HG03139 (cell line): Measurements from ENCODE around the gene DAB1.

Source experiments
- ATAC-seq: cut with Tn5 transposase; IDR thresholded peaks from one replicate; pipeline ENCODE4 v1.9.1; 2021; ENCODE audit not compliant: unreplicated experiment

The DAB1 gene

DNA sequence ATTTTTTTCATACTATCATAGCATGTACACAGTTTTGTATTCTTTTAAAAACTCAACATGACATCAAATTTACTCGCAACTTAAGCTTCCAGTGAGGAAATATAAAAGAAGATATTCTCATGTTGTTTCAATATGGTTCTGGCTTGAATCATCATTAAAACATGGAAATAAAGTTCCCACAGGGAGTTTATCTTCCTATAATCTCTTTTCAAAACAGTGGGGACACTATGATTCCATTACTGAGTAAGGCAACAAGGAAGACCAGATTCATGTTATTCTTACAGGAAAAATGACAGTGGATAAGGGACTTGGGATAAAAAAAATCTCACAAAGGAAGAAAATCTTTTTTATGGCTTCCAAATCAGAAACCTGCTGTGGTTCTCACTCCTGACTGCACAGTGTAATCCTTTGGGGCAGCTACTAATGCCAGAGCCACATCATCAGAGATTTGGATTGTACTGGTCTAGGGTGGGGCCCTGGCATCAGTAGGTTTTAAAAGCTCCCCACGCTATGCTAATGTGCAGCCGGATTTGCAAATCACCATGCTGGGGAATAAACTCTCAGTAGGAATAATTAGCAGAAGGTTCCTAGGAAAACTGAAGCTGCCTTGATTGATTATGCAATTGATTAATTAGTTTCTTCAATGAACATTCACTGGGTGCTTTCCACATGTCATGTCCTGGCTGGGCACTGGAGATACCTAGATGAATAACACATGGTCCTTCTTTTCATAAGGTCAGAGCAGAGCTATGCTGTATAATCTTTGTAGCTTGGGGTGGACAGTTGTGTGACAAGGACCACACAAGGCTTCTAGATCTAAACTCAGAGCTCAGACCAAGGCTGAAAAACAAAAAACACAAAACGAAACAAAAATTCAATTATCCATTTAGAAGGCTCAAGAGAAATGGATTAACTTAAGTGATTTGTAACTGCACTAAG, 386.9 kb downstream of the DAB1 start:
- ATAC-seq, result no peak

DNA sequence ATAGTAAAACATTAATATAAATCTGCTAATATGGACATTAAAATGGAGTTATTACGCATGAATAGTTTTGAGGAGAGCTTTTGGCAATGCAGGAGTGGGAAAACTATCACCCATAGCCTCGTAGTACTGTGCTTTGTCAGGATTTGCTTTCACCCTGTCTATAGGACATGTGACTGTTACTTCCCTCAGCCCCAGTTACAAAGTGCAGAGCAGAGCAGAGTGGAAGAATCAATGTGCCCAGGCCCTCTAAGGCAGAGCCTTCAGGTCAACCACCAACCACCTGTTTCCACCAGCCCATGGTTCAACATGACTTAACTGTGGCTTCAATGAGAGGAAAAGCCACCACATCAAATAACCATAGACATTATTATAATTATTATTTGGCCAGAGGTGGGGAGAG, 389.1 kb downstream of the DAB1 start:
- no peak for ATAC-seq

GRCh38 chr1:57033222-57034001, 390.4 kb downstream of the DAB1 start:
- no peak for ATAC-seq

DNA sequence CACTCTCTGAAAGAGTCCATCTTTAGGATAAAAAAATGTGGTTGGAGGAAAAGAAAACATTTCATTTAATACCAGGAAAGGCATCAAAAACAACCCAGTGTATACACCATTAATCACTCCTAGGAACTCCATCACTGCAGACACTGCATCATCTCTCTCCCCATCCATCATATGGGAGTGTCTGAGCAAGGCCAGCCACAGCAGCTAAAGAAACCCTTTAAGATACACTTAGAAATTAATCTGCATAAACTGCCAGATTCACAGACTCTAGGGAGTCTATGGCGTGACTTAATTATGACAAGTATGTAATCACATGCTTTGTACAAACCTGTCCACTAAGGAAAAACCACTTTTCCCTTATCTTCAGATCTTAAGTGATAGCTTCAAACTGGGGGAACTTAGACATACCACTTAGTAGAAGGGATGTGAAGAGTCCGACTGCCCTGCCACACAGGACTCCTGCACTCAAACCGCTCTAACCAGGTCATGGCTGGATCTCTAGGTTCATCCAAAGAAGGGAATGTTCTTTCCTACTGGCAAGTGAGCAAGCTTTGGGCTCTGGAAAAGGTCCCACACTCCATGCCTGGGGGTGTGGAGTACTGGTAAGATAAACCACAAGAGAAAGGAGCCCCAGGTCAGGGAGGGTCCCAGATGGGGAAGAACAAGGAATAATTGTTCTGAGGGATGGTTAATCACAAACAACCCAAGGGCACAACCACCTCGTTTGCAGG, 397.1 kb downstream of the DAB1 start:
- ATAC-seq, result no peak

DNA sequence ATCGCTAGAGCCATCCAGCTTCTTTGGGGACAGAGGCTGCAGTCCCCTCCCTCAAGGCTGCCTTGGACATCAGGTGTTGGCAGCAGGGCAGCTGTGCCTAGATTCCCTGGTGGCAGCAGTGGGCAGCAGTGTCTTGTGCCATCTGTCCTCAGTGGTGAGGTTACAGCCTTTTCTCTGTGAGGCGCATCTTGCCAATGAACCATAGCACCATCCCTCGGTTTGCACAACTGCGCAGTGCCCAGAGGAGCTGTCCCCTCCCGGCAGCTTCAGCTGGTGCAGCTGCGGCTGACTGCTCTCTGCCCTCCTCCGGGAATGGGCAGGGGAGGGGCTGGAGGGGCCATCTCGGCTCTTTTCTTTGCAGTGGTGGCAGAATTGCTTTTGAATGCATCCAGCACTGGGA, 399.0 kb downstream of the DAB1 start:
- no peak for ATAC-seq

- ATAC-seq, result no peak
Observed at GRCh38 chr1:57024428-57024827, 399.4 kb downstream of the DAB1 start.

DNA sequence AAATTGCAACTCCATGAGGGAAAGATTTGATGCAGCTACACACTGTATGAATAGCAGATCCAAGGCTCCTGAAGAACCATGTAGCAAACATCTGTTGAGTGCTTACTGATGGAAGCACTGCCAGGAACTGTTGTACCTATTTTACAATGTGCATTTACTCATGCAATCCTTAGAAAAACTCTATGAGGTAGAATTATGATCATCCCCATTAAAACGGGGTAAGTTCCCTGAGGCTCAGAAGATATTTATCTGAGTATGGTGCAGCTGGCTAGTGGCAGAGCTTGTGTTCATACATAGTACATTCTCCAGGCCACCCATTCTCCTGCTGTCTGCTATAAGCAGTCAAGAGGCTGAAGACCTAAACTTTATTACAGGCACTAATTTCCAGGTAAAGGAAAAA, 403.6 kb downstream of the DAB1 start:
- no peak for ATAC-seq

- ATAC-seq, result no peak
Observed at GRCh38 chr1:57019236-57019839, 404.5 kb downstream of the DAB1 start.

GRCh38 chr1:57018119-57018518, 405.7 kb downstream of the DAB1 start:
- ATAC-seq, result no peak

GRCh38 chr1:57017717-57018116, 406.1 kb downstream of the DAB1 start:
- no peak for ATAC-seq

DNA sequence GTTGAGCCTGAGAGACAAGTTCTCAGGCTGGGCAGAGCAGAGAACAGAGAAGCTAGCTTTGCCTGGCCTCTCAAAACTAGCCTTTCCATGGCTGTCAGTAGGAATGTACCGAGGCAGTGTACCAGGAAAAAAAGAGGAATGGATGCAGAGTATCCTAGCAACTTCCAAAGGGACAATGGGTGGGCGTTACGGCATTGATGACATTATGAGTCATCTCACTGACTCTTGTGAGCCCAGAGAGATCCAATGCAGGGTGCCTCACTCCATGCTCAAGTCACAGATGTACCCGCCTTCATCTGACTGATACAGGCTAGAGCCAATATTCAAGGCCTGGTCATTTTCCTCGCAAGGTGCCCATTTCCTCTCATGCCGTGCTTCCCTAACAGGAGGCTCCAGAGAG, 406.7 kb downstream of the DAB1 start:
- no peak for ATAC-seq

GRCh38 chr1:57015071-57015470, 408.8 kb downstream of the DAB1 start:
- no peak for ATAC-seq

GRCh38 chr1:57013522-57013921, 410.3 kb downstream of the DAB1 start:
- ATAC-seq, result no peak

- ATAC-seq, result no peak
Observed at GRCh38 chr1:57012315-57012714, 411.5 kb downstream of the DAB1 start.

DNA sequence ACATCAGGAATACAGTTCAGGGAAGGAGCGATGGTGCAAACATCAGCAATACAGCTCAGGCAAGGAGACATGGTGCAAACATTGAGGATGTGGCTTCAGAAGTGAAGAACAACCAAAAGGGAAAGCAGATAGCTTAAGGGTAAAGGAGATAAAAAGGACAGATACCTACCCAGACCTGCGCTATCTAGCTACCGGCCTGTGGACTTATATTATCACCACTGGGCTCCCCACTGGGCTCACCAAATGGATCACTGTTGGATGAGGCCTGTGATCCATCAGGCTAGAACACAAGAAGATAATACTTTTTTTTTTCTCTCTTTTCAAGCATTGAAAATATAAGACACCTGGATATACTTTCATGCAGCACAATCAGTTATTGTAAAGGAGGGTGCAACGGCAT, 413.3 kb downstream of the DAB1 start:
- no peak for ATAC-seq

- no peak for ATAC-seq
Observed at GRCh38 chr1:57007948-57008347, 415.9 kb downstream of the DAB1 start.

GRCh38 chr1:57007472-57007871, 416.4 kb downstream of the DAB1 start:
- no peak for ATAC-seq

GRCh38 chr1:57003398-57004139, 420.3 kb downstream of the DAB1 start:
- ATAC-seq, result no peak

GRCh38 chr1:56995414-56996100, 428.3 kb downstream of the DAB1 start:
- ATAC-seq, result no peak

- ATAC-seq, result no peak
Observed at GRCh38 chr1:56993475-56993874, 430.4 kb downstream of the DAB1 start.
